B cell (primary cell): ENCODE measurements around the gene UNC5A. TPM values are rescaled to one million over a fixed set of nuclear protein-coding genes. Genes with fewer than 3 reads are reported as not detected.

Experiments used
- ATAC-seq: fragments of 200-7000 bp; cut with Tn5 transposase; one replicate; pipeline ENCODE4 v1.10.0; 2021; ENCODE audit warnings: low read depth, mild to moderate bottlenecking, moderate number of reproducible peaks, moderate library complexity
- CTCF ChIA-PET: fragments of 350-600 bp; sonication (Branson Sonifier 250); formaldehyde crosslinking; loops from one replicate; lab custom pipeline; 2021; ENCODE audit warnings: antibody characterized with exemption, inconsistent platforms; lab: Charles Lee
- POLR2A ChIA-PET: fragments of 350-600 bp; sonication (Branson Sonifier 250); formaldehyde crosslinking; loops from one replicate; lab custom pipeline; 2021; ENCODE audit warnings: antibody characterized with exemption; lab: Charles Lee
- DNase-seq: peaks from one replicate; pipeline ENCODE4 v3.0.0; 2013
- H2AFZ ChIP-seq: 2 replicates; pipeline ENCODE4 v1.6.1; 2012; ENCODE audit warnings: mild to moderate bottlenecking, low read depth, low read length; ENCODE audit not compliant: insufficient read depth, poor library complexity, severe bottlenecking
- H3K27ac ChIP-seq, 2 donors: 1 replicate in 1 of 2; 2 replicates in 1 of 2; pipeline ENCODE4 v1.5.1; 2012 to 2013; ENCODE audit warnings: low read length in 2 of 2, mild to moderate bottlenecking in 2 of 2, moderate library complexity in 1 of 2
- H3K27me3 ChIP-seq, 4 experiments: fragments of 200-600 bp in 1 of 4; sonication (generic) in 1 of 4; replicated peaks in 1 of 4; 1 replicate in 2 of 4; 2 replicates in 2 of 4; pipeline versions ENCODE4 v1.6.1 to v1.7.0; 2013 to 2016; ENCODE audit warnings: low read length in 3 of 4, mild to moderate bottlenecking in 2 of 4, mixed read lengths in 1 of 4, moderate library complexity in 1 of 4; ENCODE audit not compliant: insufficient read depth in 4 of 4, control insufficient read depth in 3 of 4; ENCODE audit errors: control extremely low read depth in 1 of 4
- H3K36me3 ChIP-seq, 2 experiments: replicated peaks in 1 of 2; 1 replicate in 1 of 2; 2 replicates in 1 of 2; pipeline versions ENCODE4 v1.6.1 to v1.7.1; 2013; ENCODE audit warnings: low read length in 1 of 2; ENCODE audit not compliant: insufficient read depth in 2 of 2, control insufficient read depth in 1 of 2; ENCODE audit errors: control extremely low read depth in 1 of 2, extremely low read depth in 1 of 2
- H3K4me1 ChIP-seq, 2 donors: fragments of 200-600 bp in 1 of 2; sonication (generic) in 1 of 2; 1 replicate in 1 of 2; 2 replicates in 1 of 2; pipeline versions ENCODE4 v1.5.1 to v1.6.1; 2013 to 2017; ENCODE audit warnings: low read length in 2 of 2; ENCODE audit not compliant: control insufficient read depth in 2 of 2, insufficient read depth in 2 of 2
- H3K4me2 ChIP-seq: replicated peaks from 2 replicates; pipeline ENCODE3; 2012; ENCODE audit warnings: mild to moderate bottlenecking, low read depth, low read length; ENCODE audit not compliant: poor library complexity, severe bottlenecking
- H3K4me3 ChIP-seq, 5 experiments: fragments of 200-600 bp in 1 of 5; sonication (generic) in 1 of 5; 1 replicate in 3 of 5; 2 replicates in 2 of 5; pipeline versions ENCODE4 v1.5.1 to v1.7.0; 2011 to 2016; ENCODE audit warnings: low read length in 4 of 5, mild to moderate bottlenecking in 4 of 5, low read depth in 2 of 5, control low read depth in 1 of 5, moderate library complexity in 1 of 5; ENCODE audit not compliant: insufficient read depth in 1 of 5; ENCODE audit errors: control extremely low read depth in 1 of 5, extremely low read depth in 1 of 5
- H3K79me2 ChIP-seq: fragments of 200-600 bp; sonication (generic); one replicate; pipeline ENCODE4 v1.6.0; 2016; ENCODE audit warnings: low read length; ENCODE audit not compliant: control insufficient read depth, insufficient read depth
- H3K9ac ChIP-seq: fragments of 200-600 bp; sonication (generic); 2 replicates; pipeline ENCODE4 v1.6.1; 2017; ENCODE audit warnings: mild to moderate bottlenecking, low read length, moderate library complexity
- H3K9me3 ChIP-seq, 3 donors: one replicate each; pipeline versions ENCODE4 v1.6.1 to v1.7.1; 2013; ENCODE audit warnings: low read length in 2 of 3; ENCODE audit not compliant: control insufficient read depth in 2 of 3, insufficient read depth in 1 of 3; ENCODE audit errors: control extremely low read depth in 1 of 3
- H4K20me1 ChIP-seq: 2 replicates; pipeline ENCODE4 v1.6.0; 2012; ENCODE audit warnings: mild to moderate bottlenecking, low read length; ENCODE audit not compliant: insufficient read depth, control insufficient read depth, poor library complexity, severe bottlenecking
- H3K27ac Mint-ChIP-seq: one replicate; pipeline ENCODE4 v1.8.0; 2021; ENCODE audit warnings: mixed read lengths
- H3K27me3 Mint-ChIP-seq: one replicate; pipeline ENCODE4 v1.8.0; 2021; ENCODE audit warnings: mixed read lengths
- H3K4me1 Mint-ChIP-seq: one replicate; pipeline ENCODE4 v1.8.0; 2021; ENCODE audit warnings: mixed read lengths
- H3K4me3 Mint-ChIP-seq: one replicate; pipeline ENCODE4 v1.8.0; 2021; ENCODE audit warnings: mixed read lengths
- H3K9me3 Mint-ChIP-seq: one replicate; pipeline ENCODE4 v1.8.0; 2022; ENCODE audit warnings: mixed read lengths; ENCODE audit not compliant: insufficient read depth
- CTCF ChIP-seq: fragments of 200-600 bp; IDR thresholded peaks from one replicate; pipeline ENCODE4 v1.8.0; 2022; ENCODE audit warnings: antibody characterized with exemption, mild to moderate bottlenecking
- EZH2 ChIP-seq: IDR thresholded peaks from 2 replicates; pipeline ENCODE4 v1.6.1; 2012; ENCODE audit warnings: borderline replicate concordance, low read depth, mild to moderate bottlenecking, moderate library complexity, low read length; ENCODE audit not compliant: insufficient read depth, poor library complexity, severe bottlenecking
- WGBS: methylation state at CpG from one replicate; pipeline ENCODE4 v1.1.5; 2013; ENCODE audit warnings: missing lambda C conversion rate; ENCODE audit not compliant: insufficient coverage; 5-methylcytosine and 5-hydroxymethylcytosine counted together
- intact Hi-C: fragments of 100-400 bp; cut with micrococcal nuclease; formaldehyde crosslinking; loops from one replicate; pipeline ENCODE4 v1.10.0; 2022
- polyA plus RNA-seq: library from polyadenylated mRNA; depleted of rRNA; stranded (reverse); fragments of >200 nt; gene quantifications from 2 replicates; pipeline ENCODE4 v1.2.3, GENCODE V29; 2012
- total RNA-seq, 2 donors: library from RNA; stranded (reverse); fragments of 120-200 nt in 1 of 2; gene quantifications; 1 replicate in 1 of 2; 2 replicates in 1 of 2; pipeline versions ENCODE4 v1.2.3 to v1.2.4, GENCODE V29; 2013 to 2022

The UNC5A gene
- total and polyA plus RNA-seq, 2 donors (not counting 1 experiment from before 2014, with no cell fraction given), result not detected

GRCh38 chr5:176895831-176896230 is 85.5 kb downstream of the UNC5A start:
- H3K4me3 ChIP-seq, result no peak overlapping the region
- H3K9me3 Mint-ChIP-seq, result no peaks in the 10 kb centered on the region
- no peak overlapping the region for H3K4me3 Mint-ChIP-seq
- peaks cover 18% of the 10 kb centered on the region for H3K27me3 Mint-ChIP-seq
- H2AFZ ChIP-seq, result no peak overlapping the region
- peaks cover 5 to 11% of the 10 kb centered on the region in 2 donors for H3K4me1 ChIP-seq
- no peak overlapping the region for H3K27ac Mint-ChIP-seq
- intact Hi-C loops, result no loop called here
- no peak for ATAC-seq
- TF ChIP-seq EZH2 (no peak), CTCF (no peak)
- H3K9ac ChIP-seq, result no peak overlapping the region
- H3K4me2 ChIP-seq, result no peak overlapping the region
- ChIA-PET CTCF (no interaction called here), POLR2A (no interaction called here)
- peaks cover 14% of the 10 kb centered on the region for H3K4me1 Mint-ChIP-seq
- H3K79me2 ChIP-seq, result no peaks in the 10 kb centered on the region
- no peaks in the 10 kb centered on the region for H3K36me3 ChIP-seq
- 73% methylated on average over 3 of the region's 4 CpGs for WGBS
- no peaks in the 10 kb centered on the region for H4K20me1 ChIP-seq
- DNase-seq, result no peak
- peaks cover 0 to 4% (median 0%) of the 10 kb centered on the region in 3 donors for H3K9me3 ChIP-seq
- no peak overlapping the region for H3K27ac ChIP-seq
- peaks cover 0 to 5% (median 0%) of the 10 kb centered on the region in 4 experiments for H3K27me3 ChIP-seq

GRCh38 chr5:176897263-176897662 is 86.9 kb downstream of the UNC5A start:
- ATAC-seq (no peak), DNase-seq (no peak)
- H3K4me3 ChIP-seq, result peak overlapping the region in 1 of 5 experiments; percentile 9
- no peaks in the 10 kb centered on the region for H4K20me1 ChIP-seq
- Mint-ChIP-seq H3K27ac (no peak overlapping the region), H3K4me3 (no peak overlapping the region), H3K4me1 (peaks cover 16% of the 10 kb centered on the region), H3K9me3 (no peaks in the 10 kb centered on the region), H3K27me3 (peaks cover 10% of the 10 kb centered on the region)
- no peak overlapping the region for H2AFZ ChIP-seq
- no peak overlapping the region for H3K9ac ChIP-seq
- ChIA-PET POLR2A (no interaction called here), CTCF (no interaction called here)
- H3K27ac ChIP-seq, result no peak overlapping the region
- intact Hi-C loops, result no loop called here
- TF ChIP-seq CTCF (no peak), EZH2 (no peak)
- 60% methylated on average over 3 of the region's 3 CpGs for WGBS
- H3K36me3 ChIP-seq, result no peaks in the 10 kb centered on the region
- peaks cover 0 to 4% (median 0%) of the 10 kb centered on the region in 3 donors for H3K9me3 ChIP-seq
- no peaks in the 10 kb centered on the region for H3K79me2 ChIP-seq
- peaks cover 5 to 11% of the 10 kb centered on the region in 2 donors for H3K4me1 ChIP-seq
- H3K27me3 ChIP-seq, result no peaks in the 10 kb centered on the region
- no peak overlapping the region for H3K4me2 ChIP-seq
